H54 (cell line): ENCODE results near the gene UNC5A.
A peak's percentile ranks its signal among the peaks of the same experiment; 100 is the strongest.

Source experiments
- DNase-seq: peaks from one replicate; pipeline ENCODE4 v3.0.0; 2011; ENCODE audit warnings: low spot score, mixed read lengths; ENCODE audit not compliant: insufficient read length
- FAIRE-seq: peaks from 3 replicates; lab custom pipeline; 2011; peaks lifted over from hg19 to GRCh38; lab: Jason Lieb, UNC
- POLR2A ChIP-seq: IDR thresholded peaks from 2 replicates; pipeline ENCODE4 v1.6.1; 2011; ENCODE audit warnings: low read depth, mild to moderate bottlenecking, low read length

UNC5A gene

GRCh38 chr5:176800024-176800423 lies 10.3 kb upstream of the UNC5A start:
- no peak for TF ChIP-seq POLR2A
- FAIRE-seq (no peak), DNase-seq (no peak)

- no peak for DNase-seq
- TF ChIP-seq POLR2A, result no peak
- FAIRE-seq, result no peak
Measured at GRCh38 chr5:176802116-176802784, 8.1 kb upstream of the UNC5A start.

GRCh38 chr5:176803068-176803942 lies 7.1 kb upstream of the UNC5A start:
- DNase-seq (no peak), FAIRE-seq (no peak)
- 0 out of 2 replicates have a peak, but pooled peaks have one; percentile 16 for TF ChIP-seq POLR2A

GRCh38 chr5:176803943-176804498 lies 6.3 kb upstream of the UNC5A start:
- no peak for TF ChIP-seq POLR2A
- DNase-seq (peak; percentile 52), FAIRE-seq (no peak)

GRCh38 chr5:176806137-176806536 lies 4.2 kb upstream of the UNC5A start:
- no peak for TF ChIP-seq POLR2A

GRCh38 chr5:176809544-176810080 lies 747 bp upstream of the UNC5A start:
- FAIRE-seq, result no peak
- no peak for DNase-seq
- TF ChIP-seq POLR2A, result no peak

More at GRCh38 chr5:176806137-176806536, 4.2 kb upstream of the UNC5A start:
- FAIRE-seq (no peak), DNase-seq (peak; percentile 38)

- DNase-seq (peak; percentile 72), FAIRE-seq (no peak)
- TF ChIP-seq POLR2A, result no peak
Measured at GRCh38 chr5:176810687-176811501, 535 bp downstream of the UNC5A start.

GRCh38 chr5:176812269-176813259 lies 2.2 kb downstream of the UNC5A start:
- DNase-seq (peak; percentile 58), FAIRE-seq (no peak)
- no peak for TF ChIP-seq POLR2A

GRCh38 chr5:176813587-176814312 lies 3.4 kb downstream of the UNC5A start:
- FAIRE-seq (no peak), DNase-seq (no peak)
- no peak for TF ChIP-seq POLR2A

- no peak for TF ChIP-seq POLR2A
- FAIRE-seq (no peak), DNase-seq (no peak)
Measured at GRCh38 chr5:176814313-176814685, 3.9 kb downstream of the UNC5A start.

- no peak for TF ChIP-seq POLR2A
- DNase-seq (no peak), FAIRE-seq (no peak)
Measured at GRCh38 chr5:176814836-176815438, 4.6 kb downstream of the UNC5A start.
